Thyroid gland (tissue), 4 donors: ENCODE results near the gene CIROP.

Experiments
- CTCF ChIP-seq, 6 experiments: fragments of 200-600 bp in 3 of 6; fragments of 450-650 bp in 3 of 6; sonication (generic) in 3 of 6; IDR thresholded peaks; one replicate each; pipeline ENCODE4 v1.5.1; 2016 to 2019; ENCODE audit warnings: antibody characterized with exemption in 6 of 6, mild to moderate bottlenecking in 2 of 6, inconsistent platforms in 1 of 6, moderate library complexity in 1 of 6
- POLR2A ChIP-seq, 2 donors: fragments of 450-650 bp; IDR thresholded peaks; one replicate each; pipeline ENCODE4 v1.6.1; 2017; ENCODE audit warnings: antibody characterized with exemption in 2 of 2, mild to moderate bottlenecking in 2 of 2, moderate library complexity in 1 of 2

DNA sequence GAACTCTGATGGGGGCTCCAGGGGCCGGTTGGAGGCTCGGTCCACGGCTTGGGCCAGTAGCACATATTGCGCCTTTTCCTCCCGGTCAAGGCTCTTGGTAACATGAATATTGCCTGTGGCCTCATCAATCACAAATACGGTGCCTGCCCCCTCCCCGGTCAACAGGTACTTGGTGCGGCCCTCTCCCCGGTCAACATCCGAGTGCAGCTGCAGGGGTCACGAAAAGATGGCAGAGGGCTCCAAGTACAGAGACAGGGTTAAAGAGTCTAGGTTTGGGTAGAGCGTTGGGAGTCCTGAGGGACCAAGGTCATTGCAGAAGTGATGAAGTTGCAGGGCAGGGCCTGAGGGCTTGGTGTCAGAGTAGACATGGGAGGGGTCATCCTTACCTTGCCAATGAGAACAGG, 49.6 kb downstream of the CIROP start:
- TF ChIP-seq POLR2A (IDR thresholded peaks at IDR 0.05), result no peak
- no peak for TF ChIP-seq CTCF (IDR thresholded peaks at IDR 0.05)
